ENCODE results near the gene TNFRSF11A.

TNFRSF11A gene

DNA sequence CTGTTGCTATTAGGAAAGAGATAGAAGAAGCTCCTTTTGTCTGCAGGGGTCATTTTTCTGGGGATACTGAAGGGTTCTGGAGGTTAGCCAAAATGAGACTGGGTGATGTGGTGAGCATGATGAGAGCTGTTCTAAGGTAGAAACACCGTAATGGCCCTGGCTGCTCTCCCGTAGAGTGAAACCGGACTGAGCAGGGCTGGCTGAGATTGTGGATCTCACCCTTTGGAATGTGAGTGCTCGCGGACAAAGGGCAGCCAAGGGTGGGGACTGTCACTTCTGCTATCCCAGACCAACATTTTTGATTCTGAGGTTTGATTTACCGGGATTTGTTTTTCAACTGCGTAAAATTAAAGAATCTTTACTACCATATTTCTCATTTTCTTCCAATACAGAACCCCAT lies 36.2 kb downstream of the TNFRSF11A start:
- Histone ChIP-seq H3K4me3 (no peak overlapping the region), H3K27ac (no peak overlapping the region), H3K9me3 (ENCODE audit: low read depth, low read length) (no peaks in the 10 kb centered on the region), H3K36me3 (ENCODE audit: insufficient read depth, low read length) (no peaks in the 10 kb centered on the region), H3K9ac (ENCODE audit: insufficient read length) (no peak overlapping the region)
- DNase-seq (ENCODE audit: low read depth, low spot score), result no peak
- TF ChIP-seq FOXP2 (optimal IDR thresholded peaks at IDR 0.05; ENCODE audit: control extremely low read depth, extremely low read length, insufficient read depth), result no peak
- no peak for TF ChIP-seq EZH2 (IDR thresholded peaks at IDR 0.05)

DNA sequence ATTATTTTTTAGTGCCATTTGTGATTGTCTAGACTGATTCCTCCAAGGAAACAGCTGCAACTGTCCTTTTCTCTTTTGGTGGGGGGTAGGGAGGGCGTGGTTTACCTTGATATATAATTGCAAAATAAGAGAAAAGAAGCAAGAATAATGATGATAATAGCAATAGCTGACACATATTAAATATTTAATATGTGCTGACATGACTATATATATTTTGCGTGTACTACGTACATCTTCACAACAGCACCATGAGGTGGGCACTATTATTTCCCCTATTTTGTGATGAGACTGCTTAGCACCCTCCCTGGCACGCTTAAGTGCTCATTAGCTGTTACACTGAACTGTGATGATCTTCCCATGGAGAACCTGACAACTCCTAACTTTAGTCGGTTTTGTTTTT lies 39.4 kb downstream of the TNFRSF11A start:
- no peak for DNase-seq (ENCODE audit: low read depth, low spot score)
- Histone ChIP-seq H3K4me3 (no peak overlapping the region), H3K9me3 (ENCODE audit: low read depth, low read length) (no peaks in the 10 kb centered on the region), H3K36me3 (ENCODE audit: insufficient read depth, low read length) (no peaks in the 10 kb centered on the region), H3K27ac (no peak overlapping the region), H3K9ac (ENCODE audit: insufficient read length) (no peak overlapping the region)
- no peak for TF ChIP-seq FOXP2 (optimal IDR thresholded peaks at IDR 0.05; ENCODE audit: control extremely low read depth, extremely low read length, insufficient read depth)
- TF ChIP-seq POLR2AphosphoS5 (IDR thresholded peaks at IDR 0.05; ENCODE audit: borderline replicate concordance, low read depth, low read length), result no peak
- TF ChIP-seq EZH2 (IDR thresholded peaks at IDR 0.05), result no peak

DNA sequence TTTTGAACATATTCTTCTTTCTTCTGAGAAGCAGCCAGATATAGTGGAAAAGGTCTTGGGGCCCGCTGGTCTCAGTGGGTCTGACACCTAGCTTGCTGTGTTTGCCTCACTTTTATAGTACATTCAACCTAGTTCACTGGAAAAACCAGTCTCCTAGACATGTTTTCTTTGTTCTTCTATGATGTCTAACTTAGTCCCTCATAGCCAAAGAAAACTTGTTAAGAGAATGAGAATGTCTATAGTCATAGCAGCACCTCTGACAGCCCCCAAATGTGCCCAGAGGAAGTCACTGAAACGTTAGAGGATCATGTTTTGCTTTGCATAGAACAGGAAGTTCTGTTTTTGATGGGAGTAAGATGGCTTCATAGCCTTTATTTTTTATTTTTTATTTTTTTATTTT lies 40.3 kb downstream of the TNFRSF11A start:
- no peaks in the 10 kb centered on the region for H3K36me3 ChIP-seq (ENCODE audit: insufficient read depth, low read length)
- no peak overlapping the region for H3K9ac ChIP-seq (ENCODE audit: insufficient read length)

DNA sequence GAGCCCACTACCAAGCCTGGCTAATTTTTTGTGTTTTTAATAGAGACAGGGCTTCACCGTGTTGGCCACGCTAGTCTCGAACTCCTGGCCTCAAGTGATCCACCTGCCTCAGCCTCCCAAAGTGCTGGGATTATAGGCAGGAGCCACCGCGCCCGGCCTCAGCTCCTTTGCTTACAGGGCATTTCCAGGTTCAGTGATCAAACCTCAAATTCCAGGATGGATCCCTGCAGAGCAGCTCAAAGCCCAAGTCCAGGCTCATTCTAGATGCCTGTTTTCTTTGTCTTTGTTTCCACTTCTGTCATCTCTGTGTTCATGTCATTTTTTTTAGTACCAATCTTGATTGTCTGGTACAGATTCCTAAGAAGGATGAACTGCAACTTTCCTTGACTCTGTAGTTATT lies 41.9 kb downstream of the TNFRSF11A start:
- H3K27ac ChIP-seq, result no peak overlapping the region
- H3K4me3 ChIP-seq, result no peak overlapping the region
- no peak for TF ChIP-seq FOXP2 (optimal IDR thresholded peaks at IDR 0.05; ENCODE audit: control extremely low read depth, extremely low read length, insufficient read depth)
- no peak for TF ChIP-seq EZH2 (IDR thresholded peaks at IDR 0.05)
- no peak for TF ChIP-seq POLR2AphosphoS5 (IDR thresholded peaks at IDR 0.05; ENCODE audit: borderline replicate concordance, low read depth, low read length)
- H3K9me3 ChIP-seq (ENCODE audit: low read depth, low read length), result no peaks in the 10 kb centered on the region
- no peaks in the 10 kb centered on the region for H3K36me3 ChIP-seq (ENCODE audit: insufficient read depth, low read length)
- no peak for DNase-seq (ENCODE audit: low read depth, low spot score)
- H3K9ac ChIP-seq (ENCODE audit: insufficient read length), result no peak overlapping the region

More for the DNA sequence above, 40.3 kb downstream of the TNFRSF11A start:
- no peak for DNase-seq (ENCODE audit: low read depth, low spot score)
- Histone ChIP-seq H3K27ac (no peak overlapping the region), H3K4me3 (no peak overlapping the region), H3K9me3 (ENCODE audit: low read depth, low read length) (no peaks in the 10 kb centered on the region)
- TF ChIP-seq POLR2AphosphoS5 (IDR thresholded peaks at IDR 0.05; ENCODE audit: borderline replicate concordance, low read depth, low read length), result no peak
- TF ChIP-seq FOXP2 (optimal IDR thresholded peaks at IDR 0.05; ENCODE audit: control extremely low read depth, extremely low read length, insufficient read depth), result no peak
- TF ChIP-seq EZH2 (IDR thresholded peaks at IDR 0.05), result no peak

DNA sequence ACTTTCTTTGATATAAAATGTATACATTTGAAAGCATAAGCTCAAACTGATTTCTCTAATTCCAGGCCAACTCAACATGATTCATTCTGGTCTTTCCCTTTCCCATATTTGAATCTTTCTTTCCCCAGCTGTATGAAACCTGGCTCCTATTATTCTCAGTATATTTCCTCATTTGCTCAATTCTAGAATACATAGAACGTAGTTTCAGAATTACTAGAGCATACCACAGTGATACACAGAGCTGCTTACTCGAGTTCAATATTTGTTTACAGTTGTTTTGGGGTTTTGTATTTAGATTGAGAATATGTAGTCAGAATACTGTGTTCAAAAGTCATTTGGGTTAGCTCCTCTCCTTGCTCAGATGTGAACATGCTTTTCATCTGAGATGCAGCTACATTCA lies 43.0 kb downstream of the TNFRSF11A start:
- Histone ChIP-seq H3K36me3 (ENCODE audit: insufficient read depth, low read length) (no peaks in the 10 kb centered on the region), H3K9me3 (ENCODE audit: low read depth, low read length) (no peaks in the 10 kb centered on the region), H3K4me3 (no peak overlapping the region), H3K9ac (ENCODE audit: insufficient read length) (no peak overlapping the region), H3K27ac (no peak overlapping the region)
- TF ChIP-seq EZH2 (IDR thresholded peaks at IDR 0.05), result no peak
- TF ChIP-seq POLR2AphosphoS5 (IDR thresholded peaks at IDR 0.05; ENCODE audit: borderline replicate concordance, low read depth, low read length), result no peak
- TF ChIP-seq FOXP2 (optimal IDR thresholded peaks at IDR 0.05; ENCODE audit: control extremely low read depth, extremely low read length, insufficient read depth), result no peak
- DNase-seq (ENCODE audit: low read depth, low spot score), result no peak

DNA sequence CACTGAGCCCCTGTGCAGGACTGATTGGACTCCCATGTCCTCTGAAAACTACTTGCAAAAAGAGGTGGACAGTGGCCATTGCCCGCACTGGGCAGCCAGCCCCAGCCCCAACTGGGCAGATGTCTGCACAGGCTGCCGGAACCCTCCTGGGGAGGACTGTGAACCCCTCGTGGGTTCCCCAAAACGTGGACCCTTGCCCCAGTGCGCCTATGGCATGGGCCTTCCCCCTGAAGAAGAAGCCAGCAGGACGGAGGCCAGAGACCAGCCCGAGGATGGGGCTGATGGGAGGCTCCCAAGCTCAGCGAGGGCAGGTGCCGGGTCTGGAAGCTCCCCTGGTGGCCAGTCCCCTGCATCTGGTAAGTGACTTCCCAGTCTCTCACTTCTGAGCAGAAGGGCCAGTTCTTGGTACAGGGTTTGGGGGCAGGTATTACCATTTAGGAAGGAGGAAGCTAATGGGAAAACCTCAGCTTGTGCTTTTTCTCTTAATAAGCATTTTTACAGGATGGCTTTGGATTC lies 44.1 kb downstream of the TNFRSF11A start:
- no peak overlapping the region for H3K4me3 ChIP-seq
- H3K9ac ChIP-seq (ENCODE audit: insufficient read length), result no peak overlapping the region
- no peak for TF ChIP-seq EZH2 (IDR thresholded peaks at IDR 0.05)
- no peak for TF ChIP-seq FOXP2 (optimal IDR thresholded peaks at IDR 0.05; ENCODE audit: control extremely low read depth, extremely low read length, insufficient read depth)
- no peak for TF ChIP-seq POLR2AphosphoS5 (IDR thresholded peaks at IDR 0.05; ENCODE audit: borderline replicate concordance, low read depth, low read length)
- H3K36me3 ChIP-seq (ENCODE audit: insufficient read depth, low read length), result no peaks in the 10 kb centered on the region
- H3K27ac ChIP-seq, result no peak overlapping the region
- H3K9me3 ChIP-seq (ENCODE audit: low read depth, low read length), result no peaks in the 10 kb centered on the region
- no peak for DNase-seq (ENCODE audit: low read depth, low spot score)

DNA sequence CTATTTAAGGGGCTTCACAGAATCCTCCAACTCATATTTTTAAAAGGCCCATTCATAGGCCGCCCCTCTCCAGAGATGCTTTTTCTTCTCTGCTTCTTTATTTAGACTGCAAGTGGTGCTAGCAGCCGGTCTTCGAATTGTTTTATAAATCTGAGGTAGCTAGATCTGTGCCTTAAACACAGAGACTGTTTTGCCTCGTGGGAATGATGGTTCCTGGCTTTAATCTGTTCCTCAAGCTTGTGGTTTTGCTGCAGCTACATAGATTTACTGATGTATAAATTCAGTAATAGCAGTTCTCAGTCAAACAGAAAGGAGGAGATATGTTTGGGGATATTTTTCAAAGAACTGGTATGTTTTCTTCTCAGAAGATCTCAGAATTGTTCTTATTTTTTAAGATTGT lies 45.3 kb downstream of the TNFRSF11A start:
- TF ChIP-seq EZH2 (IDR thresholded peaks at IDR 0.05), result no peak
- no peak for TF ChIP-seq POLR2AphosphoS5 (IDR thresholded peaks at IDR 0.05; ENCODE audit: borderline replicate concordance, low read depth, low read length)
- no peak for TF ChIP-seq FOXP2 (optimal IDR thresholded peaks at IDR 0.05; ENCODE audit: control extremely low read depth, extremely low read length, insufficient read depth)
- Histone ChIP-seq H3K4me3 (no peak overlapping the region), H3K9ac (ENCODE audit: insufficient read length) (no peak overlapping the region), H3K27ac (no peak overlapping the region), H3K9me3 (ENCODE audit: low read depth, low read length) (no peaks in the 10 kb centered on the region), H3K36me3 (ENCODE audit: insufficient read depth, low read length) (no peaks in the 10 kb centered on the region)
- no peak for DNase-seq (ENCODE audit: low read depth, low spot score)

DNA sequence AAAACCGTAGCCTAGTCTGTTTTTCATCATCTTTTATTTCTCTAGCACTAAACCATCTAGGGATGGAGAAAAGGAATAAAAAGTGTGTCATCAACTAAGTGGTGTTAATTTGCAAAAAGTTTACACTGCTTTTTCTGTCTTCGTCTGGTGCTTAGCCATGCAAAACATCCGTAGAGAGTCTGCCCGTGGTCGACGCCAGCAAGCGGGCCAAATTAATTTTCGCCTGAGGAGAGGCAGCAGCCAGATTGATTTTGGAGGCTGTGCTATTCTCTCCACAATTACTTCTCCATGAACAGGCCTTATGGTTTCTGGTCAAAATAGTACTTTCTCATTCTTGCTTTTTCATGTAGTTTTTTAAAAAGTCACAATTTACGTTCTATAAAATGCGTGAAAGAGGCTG lies 46.3 kb downstream of the TNFRSF11A start:
- H3K36me3 ChIP-seq (ENCODE audit: insufficient read depth, low read length), result no peaks in the 10 kb centered on the region
- no peak overlapping the region for H3K27ac ChIP-seq
- no peaks in the 10 kb centered on the region for H3K9me3 ChIP-seq (ENCODE audit: low read depth, low read length)
- H3K9ac ChIP-seq (ENCODE audit: insufficient read length), result no peak overlapping the region
- TF ChIP-seq EZH2 (IDR thresholded peaks at IDR 0.05) (no peak), POLR2AphosphoS5 (IDR thresholded peaks at IDR 0.05; ENCODE audit: borderline replicate concordance, low read depth, low read length) (no peak), FOXP2 (optimal IDR thresholded peaks at IDR 0.05; ENCODE audit: control extremely low read depth, extremely low read length, insufficient read depth) (no peak)
- DNase-seq (ENCODE audit: low read depth, low spot score), result no peak
- H3K4me3 ChIP-seq, result no peak overlapping the region

DNA sequence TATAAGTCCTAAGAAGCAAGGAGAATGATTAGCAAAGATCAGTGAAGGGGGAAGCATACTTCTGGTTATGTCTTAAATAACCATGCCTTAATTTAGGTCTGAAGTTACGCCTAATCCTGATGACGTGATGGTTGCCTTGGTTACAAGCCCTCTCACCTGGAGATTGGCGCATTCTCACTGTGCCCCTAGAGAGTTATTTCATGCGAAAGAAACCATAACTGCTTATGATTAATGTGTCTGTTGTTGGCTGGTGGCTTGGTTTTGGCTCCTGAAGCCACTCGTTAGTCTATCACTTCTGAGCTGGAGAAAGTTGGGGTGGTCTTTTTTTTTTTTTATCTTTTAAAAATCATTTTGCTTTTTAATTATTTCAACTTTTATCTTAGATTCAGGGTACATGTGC lies 47.0 kb downstream of the TNFRSF11A start:
- no peaks in the 10 kb centered on the region for H3K36me3 ChIP-seq (ENCODE audit: insufficient read depth, low read length)
- H3K4me3 ChIP-seq, result no peak overlapping the region
- no peak for DNase-seq (ENCODE audit: low read depth, low spot score)
- no peak for TF ChIP-seq POLR2AphosphoS5 (IDR thresholded peaks at IDR 0.05; ENCODE audit: borderline replicate concordance, low read depth, low read length)
- TF ChIP-seq FOXP2 (optimal IDR thresholded peaks at IDR 0.05; ENCODE audit: control extremely low read depth, extremely low read length, insufficient read depth), result no peak
- TF ChIP-seq EZH2 (IDR thresholded peaks at IDR 0.05), result no peak
- no peak overlapping the region for H3K27ac ChIP-seq
- H3K9me3 ChIP-seq (ENCODE audit: low read depth, low read length), result no peaks in the 10 kb centered on the region
- H3K9ac ChIP-seq (ENCODE audit: insufficient read length), result no peak overlapping the region
